HTERT RPE-1 (cell line): ENCODE data around the gene PHF2.

Source experiments
- in situ Hi-C: fragments of 300-500 bp; cut with MboI; formaldehyde crosslinking; loops from 4 replicates; pipeline ENCODE4 v1.14.3; 2020; ENCODE audit warnings: low sequenced_read_pairs

Gene PHF2

DNA sequence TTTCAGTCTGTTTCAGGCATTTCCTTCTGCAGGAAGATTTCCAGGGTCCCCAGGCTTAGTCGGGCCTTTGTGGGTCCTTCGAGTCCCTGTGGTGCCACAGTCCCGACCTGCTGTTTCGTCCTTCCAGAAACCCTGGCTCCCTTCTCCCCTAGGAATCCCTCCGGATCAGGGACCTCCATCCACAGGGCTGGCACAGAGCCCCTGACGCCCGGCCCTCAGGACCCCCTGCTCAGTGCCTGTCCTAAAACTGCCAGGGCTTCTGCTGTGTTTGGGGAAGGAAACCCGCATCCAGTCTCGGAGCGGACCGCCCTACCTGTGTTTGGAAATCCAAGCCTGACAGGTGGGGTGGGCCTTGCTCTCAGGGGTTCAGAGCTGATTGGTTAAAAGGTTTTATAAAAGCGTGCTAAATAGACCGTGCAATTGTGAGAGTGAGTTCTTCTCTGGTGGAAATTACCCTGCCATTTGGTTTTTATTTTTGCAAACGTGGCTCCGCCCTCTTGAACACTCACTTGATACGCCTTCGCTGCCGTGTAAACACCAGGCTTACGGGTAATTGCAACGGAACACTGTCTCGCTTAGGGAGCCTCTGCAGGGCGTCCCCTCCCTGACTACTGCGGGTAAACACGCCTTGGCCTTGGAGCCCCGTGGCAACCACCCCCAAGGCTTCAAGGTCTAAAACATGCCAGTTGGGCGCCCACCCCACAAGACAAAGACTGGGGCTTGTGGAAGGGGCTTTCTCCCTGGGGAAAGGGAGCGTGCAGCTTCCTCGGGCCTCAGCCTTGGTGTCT lies 121.2 kb downstream of the PHF2 start:
- in situ Hi-C loops: no loop called here

- in situ Hi-C loops: no loop called here
Measured at GRCh38 chr9:93698140-93698908, 121.9 kb downstream of the PHF2 start.

- in situ Hi-C loops: no loop called here
Measured at GRCh38 chr9:93699650-93700049, 123.3 kb downstream of the PHF2 start.

DNA sequence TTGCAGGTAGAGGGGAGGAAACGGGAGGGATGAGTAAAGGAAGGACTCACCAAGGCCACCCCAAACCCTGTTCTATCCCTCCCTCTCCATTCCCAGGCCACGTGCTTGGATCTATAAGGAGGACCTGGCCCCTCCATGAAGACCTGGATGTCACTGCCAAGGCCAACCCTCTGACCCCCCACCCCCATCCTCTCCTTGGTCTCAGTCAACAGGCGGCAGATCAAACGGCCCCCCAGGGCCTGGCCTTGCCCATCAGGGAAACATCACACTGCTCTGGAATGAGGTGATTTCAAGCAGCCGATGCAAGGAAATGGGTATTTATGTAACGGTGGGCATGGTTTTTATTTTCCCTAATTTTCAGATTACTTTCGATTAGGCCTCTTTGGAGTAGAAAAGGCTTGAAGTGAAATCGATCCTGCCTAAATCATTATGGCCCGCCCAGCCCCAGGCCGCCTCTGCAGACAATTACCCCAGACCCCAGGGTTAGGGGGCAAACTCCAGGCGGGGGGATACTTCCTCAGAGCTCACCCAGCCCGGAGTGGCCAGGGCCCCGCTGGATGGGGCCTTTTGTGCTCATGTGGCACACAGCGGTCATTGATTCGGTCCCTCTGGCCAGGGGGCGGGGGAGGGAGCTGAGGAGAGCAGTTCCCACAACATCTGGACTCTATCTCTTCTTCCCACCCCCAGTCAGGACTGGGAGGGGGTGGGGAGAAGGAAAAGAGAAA lies 125.3 kb downstream of the PHF2 start:
- in situ Hi-C loops: no loop called here

DNA sequence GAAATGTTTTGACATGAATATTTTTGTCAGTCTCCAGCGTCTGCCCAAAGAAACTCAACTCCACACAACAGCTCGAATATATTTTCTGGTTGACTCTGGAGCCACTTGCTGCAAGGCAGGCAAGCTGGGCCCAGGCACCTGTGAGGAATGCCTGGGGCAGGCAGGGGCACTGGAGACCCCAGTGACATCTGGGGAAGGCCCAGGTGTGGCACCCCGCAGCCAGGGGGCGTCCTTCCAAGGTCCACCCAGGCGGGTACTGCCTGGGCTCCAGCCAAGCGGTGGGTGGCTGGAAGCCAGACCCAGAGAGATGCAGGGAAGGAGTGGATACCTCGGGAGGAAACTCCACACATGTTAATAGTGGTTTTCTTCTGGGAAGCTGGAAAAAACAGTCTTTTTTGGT lies 125.9 kb downstream of the PHF2 start:
- in situ Hi-C loops: no loop called here

DNA sequence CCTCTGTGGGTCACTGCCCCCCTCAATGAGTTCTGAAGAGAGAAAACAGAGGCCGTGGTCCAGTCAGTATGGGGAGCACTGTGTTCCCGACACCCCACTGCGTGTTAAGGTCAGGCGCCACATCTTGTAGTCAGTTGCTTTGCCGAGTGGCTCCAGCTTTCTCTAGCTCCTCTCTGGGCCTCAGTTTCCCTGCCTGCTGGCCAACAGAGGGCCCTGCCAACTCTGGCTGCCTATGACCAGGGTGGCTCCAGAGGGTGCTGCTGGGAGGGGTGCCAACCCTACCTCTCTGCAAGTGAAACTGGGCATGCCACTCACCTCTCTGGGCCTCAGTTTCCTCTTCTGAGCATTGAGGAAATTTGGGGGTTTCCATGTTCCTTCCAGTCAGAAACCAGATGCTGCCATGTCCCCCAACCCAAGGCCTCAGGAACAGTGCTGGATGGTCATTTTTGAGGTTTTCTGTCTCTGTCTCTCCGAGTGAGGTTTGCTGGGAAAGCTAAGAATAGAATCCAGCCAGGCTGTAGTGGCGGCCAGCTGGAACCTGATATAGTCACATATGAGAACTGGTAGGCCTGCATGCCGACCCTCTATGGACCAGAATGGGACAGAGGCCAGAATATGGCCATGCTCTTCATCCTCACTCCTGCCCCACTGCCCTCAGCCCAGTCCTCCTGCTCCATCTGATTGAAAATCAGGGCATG lies 132.1 kb downstream of the PHF2 start:
- in situ Hi-C loops: no loop called here

DNA sequence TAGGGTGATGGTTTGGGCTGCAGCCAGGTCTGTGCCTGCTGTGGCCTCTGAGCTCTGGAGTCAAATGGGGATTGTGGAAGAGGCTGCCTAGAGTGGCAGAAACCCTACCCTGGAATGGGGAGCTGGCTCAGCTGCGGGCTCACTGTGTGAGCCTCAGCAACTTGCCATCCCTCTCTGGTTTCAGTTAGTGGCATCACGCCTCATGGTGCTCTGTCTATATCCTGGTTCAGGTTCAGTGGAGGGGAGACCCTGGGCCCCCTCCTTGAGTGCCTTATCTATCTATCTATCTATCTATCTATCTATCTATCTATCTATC lies 132.6 kb downstream of the PHF2 start:
- in situ Hi-C loops: no loop called here

- in situ Hi-C loops: no loop called here
Measured at GRCh38 chr9:93709600-93710369, 133.4 kb downstream of the PHF2 start.

GRCh38 chr9:93710370-93710723 lies 134.0 kb downstream of the PHF2 start:
- in situ Hi-C loops: no loop called here

DNA sequence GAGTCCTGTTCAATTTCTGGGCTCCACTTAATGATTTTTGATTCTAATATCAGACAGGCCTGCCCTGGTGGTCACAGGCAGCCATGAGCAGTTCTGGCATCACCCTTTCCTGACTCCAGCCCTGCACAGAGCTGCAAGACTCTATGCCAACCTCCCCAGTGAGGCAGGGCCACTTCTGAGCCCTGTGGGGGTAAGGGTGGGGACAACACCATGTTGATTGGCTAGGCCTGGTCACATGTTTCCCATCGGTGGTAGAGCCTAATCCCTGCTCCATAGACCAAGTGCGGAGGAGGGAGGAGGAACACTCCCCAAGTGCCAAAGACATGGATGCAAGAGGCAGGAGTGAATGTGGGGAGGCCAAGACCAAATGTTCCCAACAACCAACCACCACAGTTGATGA lies 134.6 kb downstream of the PHF2 start:
- in situ Hi-C loops: no loop called here

GRCh38 chr9:93712896-93713295 lies 136.5 kb downstream of the PHF2 start:
- in situ Hi-C loops: no loop called here

- in situ Hi-C loops: no loop called here
Measured at GRCh38 chr9:93713716-93714115, 137.3 kb downstream of the PHF2 start.

DNA sequence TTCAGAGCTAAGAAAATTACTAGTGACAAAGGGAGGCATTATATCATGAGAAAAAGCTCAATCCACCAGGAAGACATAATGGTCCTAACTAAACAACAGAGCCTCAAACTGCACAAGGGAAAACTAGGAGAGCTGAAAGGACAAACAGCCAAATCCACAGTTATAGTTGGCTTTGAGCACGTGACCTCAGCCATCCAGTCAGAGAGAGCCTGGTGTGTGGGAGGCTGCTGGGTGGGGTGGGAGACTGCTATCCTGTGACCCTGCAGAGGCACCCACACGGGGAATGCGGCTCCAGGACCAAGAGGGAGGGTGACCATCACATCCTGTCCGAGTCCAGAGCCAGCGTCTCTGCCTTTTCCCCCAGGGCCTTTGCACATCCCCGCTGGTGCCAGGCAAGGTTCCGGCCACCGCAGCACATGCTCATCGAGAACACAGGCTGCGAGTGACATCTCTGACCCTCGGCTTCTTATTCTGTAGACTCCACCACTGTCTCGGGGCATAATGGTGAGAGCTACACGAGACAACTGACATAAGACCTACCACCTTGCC lies 145.1 kb downstream of the PHF2 start:
- in situ Hi-C loops: no loop called here

- in situ Hi-C loops: no loop called here
Measured at GRCh38 chr9:93724852-93725251, 148.5 kb downstream of the PHF2 start.

GRCh38 chr9:93725382-93725781 lies 149.0 kb downstream of the PHF2 start:
- in situ Hi-C loops: no loop called here

DNA sequence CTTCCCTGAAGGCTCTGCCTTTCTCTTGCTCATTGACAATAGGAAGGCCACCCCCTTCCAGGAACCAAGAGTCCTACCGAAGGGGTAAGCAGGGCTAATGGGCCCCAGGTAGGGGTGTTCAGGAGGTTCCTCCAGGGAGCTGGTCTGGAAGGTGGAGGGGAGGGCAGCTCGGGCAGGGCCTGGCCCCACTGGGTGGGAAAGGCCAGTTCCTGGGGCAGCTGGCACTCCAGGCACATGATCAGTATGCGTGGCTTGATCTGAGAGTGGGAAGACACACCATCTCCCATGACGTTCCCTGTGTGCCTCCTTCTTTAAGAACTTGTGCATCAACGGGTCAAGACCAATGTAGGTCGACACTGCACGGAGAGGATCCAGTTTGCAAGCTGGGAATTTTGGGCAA lies 149.8 kb downstream of the PHF2 start:
- in situ Hi-C loops: no loop called here
